Measurements from ENCODE around the gene ASCC2.
A peak's percentile ranks its signal among the peaks of the same experiment; 100 is the strongest.
"Not testable (repeated sequence)": the region's sequence is repeated elsewhere in the genome, so short reads cannot be mapped to it uniquely, and the experiment has no call there.

Gene ASCC2

DNA sequence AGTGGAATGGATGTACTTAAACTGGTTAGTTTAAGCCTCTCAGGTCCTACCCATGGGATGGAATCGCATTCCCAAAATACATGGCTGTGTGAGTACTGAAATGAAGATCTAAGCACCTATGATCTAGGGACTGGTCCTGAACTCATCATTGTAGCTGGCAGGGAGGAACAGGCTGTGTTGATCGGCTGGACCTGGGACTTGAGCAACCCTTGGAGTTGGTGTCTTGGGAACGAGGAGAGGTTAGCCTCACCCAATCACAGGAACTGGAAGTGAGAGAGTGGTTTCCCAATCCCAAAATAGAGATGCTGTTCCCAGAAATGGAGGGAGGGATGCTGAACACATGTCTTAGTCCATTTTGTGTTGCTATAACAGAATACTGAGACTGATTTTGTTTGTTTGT, 16.4 kb upstream of the ASCC2 start:
- no peak for DNase-seq

DNA sequence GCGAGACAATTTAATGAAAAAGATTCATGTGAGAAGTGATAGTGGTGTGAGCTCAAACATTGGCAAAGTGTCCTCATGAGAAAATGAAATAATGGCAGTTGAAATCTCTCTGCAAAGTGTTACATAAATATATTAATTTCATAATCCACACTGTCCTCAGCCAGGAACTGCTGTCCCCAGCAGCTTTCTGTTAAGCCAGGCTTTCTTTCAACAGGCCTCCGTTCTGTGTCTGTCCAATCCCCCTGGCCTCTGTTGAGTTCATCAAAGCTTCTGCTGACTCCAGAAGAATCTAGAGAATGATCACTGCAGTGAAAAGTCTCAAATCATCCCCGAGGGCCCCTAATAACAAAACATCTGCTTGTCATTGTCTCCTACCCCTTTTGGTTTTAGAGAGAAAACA, 10.0 kb upstream of the ASCC2 start:
- DNase-seq: no peak

DNA sequence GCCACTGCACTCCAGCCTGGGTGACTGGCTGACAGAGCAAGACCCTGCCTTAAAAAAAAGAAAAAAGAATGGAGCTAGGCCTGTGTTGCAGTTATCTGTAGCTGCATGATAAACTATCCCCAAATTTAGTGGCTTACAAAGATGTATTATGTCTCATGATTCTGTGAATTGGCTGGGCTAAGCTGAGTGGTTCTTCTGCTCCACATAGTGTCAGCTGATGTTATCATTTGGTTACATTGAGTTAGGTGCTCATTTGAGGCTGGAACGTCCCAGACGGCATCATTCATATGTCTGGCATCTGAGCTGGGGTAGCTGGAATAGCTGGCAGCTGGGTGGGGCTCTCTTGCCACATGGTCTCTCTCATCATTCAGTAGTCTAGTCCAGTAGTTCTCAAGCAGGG, 8.2 kb upstream of the ASCC2 start:
- DNase-seq: no peak

DNA sequence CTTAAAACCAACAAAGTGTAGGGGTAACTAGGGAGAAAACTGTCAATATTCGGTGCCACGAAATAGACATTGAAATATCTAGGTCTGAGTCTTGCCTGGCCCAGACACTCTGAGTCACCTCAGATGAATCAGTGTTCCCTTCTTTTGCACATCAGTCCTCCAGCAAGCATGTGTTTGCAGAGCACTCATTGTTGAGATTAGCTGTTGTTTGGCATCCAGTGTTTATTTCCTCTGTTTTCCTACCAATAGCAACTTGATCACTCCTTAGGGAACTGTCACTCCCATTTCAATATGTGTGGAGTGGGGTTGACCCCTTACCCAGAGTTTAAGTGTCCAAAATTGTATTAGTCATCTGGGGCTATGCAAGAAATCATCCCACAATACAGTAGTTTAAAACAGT, 4.7 kb upstream of the ASCC2 start:
- no peak for DNase-seq

DNA sequence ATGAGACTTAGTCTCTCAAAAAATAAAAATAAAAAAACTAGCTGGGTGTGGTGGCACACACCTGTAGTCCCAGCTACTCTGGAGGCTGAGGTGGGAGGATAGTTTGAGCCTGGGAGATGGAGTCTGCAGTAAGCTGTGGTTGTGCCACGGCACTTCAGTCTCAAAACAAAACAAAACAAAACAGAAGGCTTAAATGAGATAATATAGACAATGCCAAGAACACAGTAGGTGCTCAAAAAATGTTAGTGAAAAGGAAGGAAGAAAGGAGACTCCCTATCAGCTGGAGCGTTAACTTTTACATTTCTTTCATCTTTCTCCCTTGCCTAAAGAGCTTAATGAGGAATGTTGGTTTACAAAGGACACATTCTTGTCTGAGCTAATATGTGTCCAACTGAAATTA, 4.1 kb upstream of the ASCC2 start:
- no peak for DNase-seq

DNA sequence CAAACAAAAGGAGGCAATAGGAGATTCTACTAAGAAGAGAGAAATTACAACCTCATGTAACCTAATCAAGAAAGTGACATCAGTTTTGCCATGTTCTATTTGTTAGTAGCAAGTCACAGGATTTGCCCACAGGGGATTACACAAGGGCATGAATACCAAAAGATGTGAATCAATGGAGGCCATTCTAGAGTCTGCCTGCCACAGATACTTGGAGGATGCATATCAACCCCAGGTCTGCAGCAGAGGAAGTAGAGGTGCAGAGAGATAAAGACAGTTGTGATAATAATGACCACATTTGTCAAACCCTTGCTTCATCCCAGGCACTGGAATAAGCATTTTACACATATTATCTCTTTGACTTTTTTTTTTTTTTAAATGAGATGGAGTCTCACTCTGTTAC, 2.4 kb upstream of the ASCC2 start:
- no peak for DNase-seq

DNA sequence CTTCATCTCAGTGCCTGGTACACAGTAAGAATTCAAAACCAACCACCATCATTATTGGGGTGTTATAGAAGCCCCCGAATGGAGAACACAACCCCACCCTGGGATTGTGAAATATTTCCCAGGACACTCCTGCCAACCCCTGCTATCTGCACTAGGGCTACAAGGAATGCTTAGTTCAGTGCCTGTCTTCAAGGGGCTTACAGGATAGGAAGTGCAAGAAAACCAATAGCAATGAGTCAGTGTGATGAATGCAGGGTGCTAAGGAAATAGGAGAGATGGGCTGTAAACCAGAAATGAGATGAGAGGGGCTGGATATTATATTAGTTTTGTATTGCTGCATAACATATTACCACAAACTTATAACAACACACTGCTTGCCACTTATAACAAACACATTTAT, 965 bp upstream of the ASCC2 start:
- no peak for DNase-seq

DNA sequence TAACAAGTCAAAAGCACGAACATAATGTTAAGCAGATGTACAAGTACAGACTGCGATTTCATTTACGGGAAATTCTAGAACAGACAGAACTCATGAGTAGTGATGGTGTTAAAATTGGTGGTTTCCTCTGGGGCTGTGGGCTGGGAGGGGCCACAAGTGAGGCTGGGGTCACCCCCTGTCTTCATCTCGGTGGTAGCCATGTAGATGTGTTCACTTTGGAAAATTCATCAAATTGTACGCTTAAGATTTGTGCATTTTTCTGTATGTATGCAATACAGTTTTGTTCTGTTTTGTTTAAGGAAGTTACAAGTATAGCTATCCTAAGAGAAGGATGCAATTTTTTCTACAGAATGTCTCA, 504 bp upstream of the ASCC2 start:
- DNase-seq: no peak

DNA sequence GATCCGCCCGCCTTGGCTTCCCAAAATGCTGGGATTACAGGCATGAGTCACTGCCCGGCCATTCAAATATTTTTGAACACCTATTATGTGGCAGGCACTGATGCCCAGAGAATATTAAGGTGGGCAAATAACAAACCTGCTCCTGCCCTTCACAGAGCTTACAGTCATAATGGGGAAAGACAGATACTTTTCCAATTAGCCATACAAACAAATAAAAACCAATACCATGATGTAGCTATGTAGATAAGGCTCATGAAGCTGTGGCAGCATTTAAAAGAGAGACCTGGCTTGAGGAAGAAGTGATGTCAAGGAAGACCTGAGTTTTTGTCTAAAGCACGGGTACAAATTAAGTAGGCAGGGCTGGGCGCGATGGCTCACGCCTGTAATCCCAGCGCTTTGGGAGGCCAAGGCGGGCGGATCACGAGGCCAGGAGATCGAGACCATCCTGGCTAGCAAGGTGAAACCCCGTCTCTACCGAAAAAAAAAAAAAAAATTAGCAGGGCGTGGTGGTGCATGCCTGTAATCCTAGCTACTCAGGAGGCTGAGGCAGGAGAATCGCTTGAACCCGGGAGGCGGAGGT, 1.2 kb downstream of the ASCC2 start:
- not testable (repeated sequence) for DNase-seq

DNA sequence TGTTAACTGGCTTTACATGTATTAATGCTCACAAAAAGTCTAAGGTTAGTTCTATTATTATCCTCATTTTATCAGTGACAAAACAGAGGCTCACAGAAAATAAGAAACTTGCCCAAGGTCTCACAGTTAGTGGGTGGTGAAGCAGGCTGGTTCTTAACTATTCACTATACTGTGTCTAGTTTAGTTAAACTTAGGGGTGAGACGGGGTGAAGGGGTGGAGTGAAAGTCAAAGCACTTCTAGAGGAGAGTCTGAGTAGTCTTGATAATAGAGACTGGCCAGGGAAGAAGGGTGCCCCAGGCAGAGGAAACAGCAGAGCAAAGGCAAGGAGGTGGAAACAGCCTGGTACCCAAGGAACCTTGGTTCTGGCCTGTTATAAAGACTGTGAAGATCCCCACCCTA, 4.0 kb downstream of the ASCC2 start:
- no peak for DNase-seq

DNA sequence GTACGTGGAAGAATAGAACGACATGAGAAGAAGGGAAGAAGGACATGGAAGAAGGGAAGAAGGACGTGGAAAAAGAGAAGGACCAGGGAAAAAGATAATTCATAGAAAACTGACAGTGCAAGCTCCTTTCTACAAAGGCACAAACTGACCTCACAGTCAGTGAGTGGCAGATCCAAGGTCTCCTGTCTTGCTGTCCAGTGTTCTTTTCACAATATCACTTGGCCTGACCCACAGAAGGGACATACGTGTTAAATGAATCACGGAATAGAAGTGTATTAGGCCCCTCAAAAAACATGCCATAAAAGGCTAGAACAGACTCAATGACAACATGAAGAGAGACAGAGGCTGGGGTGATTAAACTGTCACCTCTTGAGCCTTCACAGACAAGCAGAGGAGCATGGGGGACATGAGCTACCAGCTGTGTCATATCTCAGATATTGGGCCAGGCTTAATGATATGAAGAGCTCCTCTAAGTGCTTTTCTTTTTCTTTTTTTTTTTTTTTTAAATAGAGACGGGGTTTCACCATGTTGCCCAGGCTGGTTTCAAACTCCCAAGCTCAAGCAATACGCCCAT, 4.6 kb downstream of the ASCC2 start:
- DNase-seq: no peak

DNA sequence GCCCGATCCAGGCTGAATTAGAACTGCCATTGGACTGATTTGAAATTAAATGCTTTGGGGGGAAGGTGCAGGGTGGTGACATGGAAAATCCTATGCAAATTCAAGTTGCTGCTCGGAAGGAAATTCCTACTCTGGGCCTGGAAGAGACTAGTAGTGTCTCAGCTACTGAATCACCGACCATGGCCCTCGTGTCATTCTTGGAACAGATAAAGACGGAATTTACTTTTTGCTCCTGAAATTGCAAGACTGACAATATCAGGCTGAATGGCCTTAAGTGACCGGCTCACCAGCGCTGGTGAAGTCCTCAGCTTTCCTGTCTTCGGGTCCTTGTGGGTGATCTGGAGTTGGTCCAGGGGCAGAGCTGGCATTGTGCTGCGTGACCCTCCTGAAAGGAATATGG, 6.1 kb downstream of the ASCC2 start:
- DNase-seq: no peak

DNA sequence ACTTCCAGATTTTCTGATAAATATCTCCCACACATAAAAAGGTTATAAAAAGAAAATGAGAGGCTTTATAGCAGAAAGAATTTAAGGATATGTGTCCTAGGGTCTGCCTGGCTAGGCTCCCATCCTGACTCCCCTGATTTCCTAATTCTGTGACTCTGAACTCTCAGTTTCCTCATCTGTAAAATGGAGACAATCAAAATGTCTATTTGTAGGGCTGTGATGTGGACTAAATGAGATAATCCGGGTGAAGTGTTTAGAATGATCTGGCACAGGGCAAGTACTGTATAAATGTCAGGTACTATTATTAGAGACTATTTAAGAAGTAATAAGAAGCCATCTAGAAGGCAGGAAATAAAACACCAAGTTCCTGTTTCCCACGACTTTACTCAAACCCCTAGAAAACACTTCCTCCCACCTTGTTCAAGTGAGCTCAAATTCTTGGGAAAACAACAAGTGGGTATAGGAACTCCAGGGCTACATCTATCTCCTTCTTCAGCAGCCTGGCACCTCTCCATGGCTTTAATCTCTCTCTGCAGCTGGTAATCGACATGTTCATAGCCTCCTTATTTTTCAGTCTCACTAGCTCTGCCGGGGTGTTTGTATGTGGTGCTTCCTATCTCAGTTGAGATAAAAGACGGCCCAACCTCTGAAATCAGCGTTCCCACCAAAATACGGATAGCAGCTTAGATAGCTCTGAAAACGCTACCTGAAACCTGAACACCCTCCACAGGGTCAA, 6.7 kb downstream of the ASCC2 start:
- no peak for DNase-seq

DNA sequence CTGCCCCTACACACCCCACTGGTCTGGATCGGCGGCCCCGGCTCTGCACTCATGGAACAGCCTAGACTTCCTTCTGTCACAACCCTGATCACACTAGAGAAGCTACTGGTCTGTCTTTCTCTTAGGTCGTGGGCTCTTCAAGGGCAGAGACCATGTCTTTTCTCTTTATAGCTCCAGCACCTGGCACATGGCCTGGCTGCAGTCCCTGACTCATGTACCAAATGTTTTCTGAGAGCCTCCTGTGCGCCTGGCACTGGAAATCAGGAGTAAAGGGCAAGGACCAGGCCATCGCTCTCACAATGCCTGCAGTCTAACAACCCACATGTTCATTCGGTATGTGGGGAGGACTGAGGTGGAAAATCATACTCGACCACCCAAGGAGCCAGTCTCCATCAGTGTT, 7.5 kb downstream of the ASCC2 start:
- DNase-seq: no peak

DNA sequence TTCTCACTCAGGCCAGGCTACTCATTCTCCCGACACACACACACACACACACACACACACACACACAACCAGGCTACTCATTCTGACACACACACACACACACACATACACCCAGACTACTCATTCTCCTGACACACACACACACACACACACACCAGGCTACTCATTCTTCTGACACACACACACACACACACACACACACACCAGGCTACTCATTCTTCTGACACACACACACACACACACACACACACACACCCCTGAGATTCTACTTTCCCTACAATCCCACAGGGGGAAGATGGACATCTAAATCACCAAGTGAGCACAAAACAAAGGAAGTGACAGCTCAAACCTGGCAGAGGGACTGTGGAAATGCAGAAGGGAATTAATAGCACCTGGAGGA, 10.3 kb downstream of the ASCC2 start:
- not testable (repeated sequence) for DNase-seq

DNA sequence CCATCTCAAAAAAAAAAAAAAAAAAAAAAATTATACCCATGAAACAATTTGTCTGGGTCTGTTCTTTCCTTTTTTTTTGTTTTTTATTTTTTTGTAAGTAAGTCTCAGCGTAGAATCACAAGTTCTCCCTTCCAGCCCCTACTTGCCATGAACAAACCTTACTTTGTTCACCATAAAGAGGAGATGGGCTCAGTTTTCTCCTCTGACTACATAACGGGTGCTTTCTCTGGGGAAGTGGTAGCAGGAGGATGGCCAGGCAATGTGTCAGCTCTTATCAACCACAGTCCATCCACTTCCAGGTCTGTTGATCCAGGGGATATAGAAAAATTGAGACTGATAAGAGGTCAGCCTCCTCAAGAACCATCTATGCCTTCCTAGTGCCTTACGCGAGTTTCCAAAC, 11.0 kb downstream of the ASCC2 start:
- no peak for DNase-seq

DNA sequence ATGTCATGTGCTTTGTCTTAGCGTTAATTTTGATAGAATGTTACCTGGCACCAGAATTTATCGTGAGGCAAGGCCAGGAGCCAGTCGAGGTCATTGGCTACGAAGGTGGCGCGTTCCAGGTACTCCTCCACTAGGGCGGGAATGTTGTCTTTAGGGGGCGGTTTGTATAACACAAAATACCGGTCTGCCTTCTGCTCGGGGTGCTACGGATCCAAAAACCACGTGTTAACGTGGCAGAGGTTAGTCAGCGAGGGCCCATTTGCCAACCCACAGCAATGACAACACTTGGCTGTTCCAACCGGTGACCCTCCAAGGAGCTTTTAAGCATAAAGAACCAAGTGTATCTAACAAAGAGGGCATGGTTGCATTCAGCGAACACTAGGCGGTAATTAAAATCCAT, 12.5 kb downstream of the ASCC2 start:
- DNase-seq: no peak

DNA sequence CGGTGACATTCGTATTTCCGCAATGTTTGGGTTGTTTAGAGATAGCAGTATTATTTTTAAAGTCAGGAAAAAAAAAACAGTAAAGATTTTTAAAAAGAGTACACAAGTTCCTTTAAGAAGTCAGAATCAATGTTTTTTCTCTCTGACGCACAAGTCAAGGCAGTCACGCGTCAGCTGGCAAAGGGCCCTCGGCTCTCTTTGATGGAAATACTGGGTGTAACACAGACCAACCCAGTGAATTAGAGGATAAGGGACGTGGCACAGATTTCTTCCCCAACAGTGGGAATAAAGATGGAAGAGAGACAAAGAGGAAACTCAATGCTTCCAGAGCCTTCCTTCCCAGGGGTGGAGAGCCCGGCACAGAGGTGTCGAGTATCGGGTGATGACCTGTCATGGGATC, 13.4 kb downstream of the ASCC2 start:
- no peak for DNase-seq

DNA sequence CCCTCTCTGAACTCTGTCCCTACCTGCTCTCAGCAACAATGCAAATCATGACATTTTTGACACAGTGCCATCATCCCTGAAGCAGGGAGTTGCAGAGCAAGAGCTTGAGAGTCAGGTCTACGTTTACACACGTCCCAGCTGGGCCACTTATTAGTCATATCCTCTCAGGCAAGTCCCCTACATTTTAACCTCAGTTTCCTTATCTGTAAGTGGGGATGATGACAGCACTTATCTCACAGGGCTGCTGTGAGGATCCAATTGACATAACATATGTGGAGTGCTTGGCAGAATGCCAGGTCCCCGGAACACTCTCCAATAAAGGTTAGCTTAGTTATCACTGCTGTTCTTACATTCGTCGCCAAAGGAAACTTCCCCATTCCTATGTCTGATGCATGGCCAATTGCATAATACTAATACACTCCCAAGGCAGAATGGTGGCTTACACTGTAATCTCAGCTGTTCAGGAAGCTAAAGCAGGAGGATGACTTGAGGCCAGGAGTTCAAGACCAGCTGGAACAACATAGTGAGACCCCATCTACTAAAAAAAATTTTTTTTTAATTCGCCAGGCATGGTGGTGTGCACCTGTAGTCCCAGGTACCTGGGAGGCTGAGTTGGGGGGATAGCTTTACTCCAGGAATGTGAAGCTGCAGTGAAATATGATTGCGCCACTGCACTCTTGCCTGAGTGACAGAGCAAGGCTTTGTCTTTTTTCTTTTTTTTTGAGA, 16.6 kb downstream of the ASCC2 start:
- DNase-seq: no peak

DNA sequence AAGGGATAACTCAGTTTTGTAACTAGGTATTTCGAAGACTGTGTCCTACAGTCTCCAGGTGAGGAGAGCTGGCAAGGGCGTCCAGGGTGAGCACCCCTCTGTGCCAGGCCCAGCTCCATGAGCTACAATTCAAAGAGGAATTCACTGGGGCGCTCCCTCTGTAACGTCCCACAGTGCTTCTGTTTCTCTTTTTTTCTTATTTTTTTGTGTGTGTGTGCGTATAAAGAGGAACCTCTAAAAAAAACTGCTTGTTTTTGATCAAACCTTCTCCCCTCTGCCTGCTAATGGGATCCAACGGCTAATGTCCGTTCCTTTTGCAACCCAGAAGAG, 17.1 kb downstream of the ASCC2 start:
- DNase-seq: no peak

DNA sequence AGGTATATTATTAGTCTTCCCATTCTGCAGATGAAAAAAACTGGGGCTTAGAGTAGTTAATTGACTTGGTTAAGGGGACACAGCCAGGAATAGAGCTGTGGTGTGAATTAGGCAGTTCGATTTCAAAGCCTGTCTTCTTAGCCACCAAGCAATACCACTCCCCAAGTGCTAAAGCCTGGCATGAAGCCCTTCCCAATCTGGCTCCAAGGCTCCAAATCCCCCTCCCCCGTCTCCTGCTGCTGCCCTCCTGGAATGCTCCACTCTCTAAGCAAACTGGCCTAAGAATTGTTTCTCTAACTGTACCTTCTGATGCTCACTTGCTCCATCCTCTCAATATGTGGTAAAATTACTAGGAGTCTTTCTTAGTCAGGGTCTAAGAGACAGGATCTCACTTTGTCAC, 18.6 kb downstream of the ASCC2 start:
- no peak for DNase-seq

DNA sequence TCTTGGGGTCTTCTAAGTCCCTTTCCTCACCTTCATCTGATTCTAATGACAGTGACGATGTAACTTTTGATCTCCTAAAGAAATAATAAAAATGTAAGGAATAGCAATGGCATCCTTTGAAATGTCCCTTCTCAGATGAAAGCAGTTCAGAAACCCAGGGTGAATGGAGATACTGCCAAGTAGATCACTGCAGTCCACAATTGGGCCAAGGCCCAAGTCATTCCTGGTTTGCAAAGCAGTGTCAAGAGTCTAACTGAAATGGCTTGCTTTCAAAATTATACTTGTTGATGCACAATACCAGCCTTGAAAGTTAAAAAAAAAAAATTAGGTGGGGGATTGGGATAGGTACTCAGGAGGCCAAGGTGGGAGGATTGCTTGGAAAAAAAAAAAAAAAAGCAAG, 20.4 kb downstream of the ASCC2 start:
- peak in 1 of 2 experiments; percentile 31 for DNase-seq

DNA sequence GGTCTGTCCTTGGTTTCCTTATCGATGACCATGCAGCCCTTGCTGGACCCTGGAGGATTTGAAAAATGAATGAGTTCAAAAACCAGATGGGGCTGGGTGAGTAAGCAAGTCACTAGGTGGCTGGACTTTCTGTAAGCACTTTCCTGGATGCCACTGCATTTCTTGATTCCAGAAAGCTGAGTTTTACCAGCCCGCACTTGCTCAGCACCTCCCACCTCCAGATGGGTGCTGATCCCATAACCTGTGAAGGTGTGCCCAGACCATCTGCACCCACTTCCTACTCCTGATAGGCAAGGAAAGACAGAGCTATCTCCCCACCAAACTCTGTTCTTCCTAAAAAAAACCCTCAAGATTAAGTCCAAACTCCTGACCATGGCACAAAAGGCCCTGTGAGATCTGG, 21.1 kb downstream of the ASCC2 start:
- DNase-seq: no peak

DNA sequence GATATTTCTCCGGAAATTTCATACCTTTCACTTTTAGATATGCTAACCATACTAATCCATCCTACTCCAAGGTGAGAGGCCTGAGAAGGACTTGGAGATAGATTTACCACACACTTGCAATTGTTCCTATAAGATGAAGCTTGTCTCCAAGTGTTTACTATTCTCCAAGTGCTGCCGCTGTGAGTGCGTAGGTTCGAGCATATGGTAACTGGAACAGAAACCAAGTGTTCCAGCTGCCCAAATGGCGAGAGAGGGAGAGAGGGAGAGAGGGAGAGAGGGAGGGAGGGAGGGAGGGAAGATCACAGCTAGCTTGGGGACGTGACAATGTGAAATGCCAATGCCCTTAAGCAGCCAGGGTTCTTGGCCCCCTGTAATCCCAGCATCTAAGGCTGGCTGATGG, 21.5 kb downstream of the ASCC2 start:
- DNase-seq: no peak
